HepG2 (cell line): ENCODE results near the gene AJUBA. TPM values are rescaled to one million over a fixed set of nuclear protein-coding genes. Genes with fewer than 3 reads are reported as not detected.

Experiments used
- ATF3 ChIP-seq: sonication (generic); formaldehyde crosslinking; IDR thresholded peaks from 2 replicates; pipeline ENCODE4 v1.4.0; 2020; ENCODE audit warnings: missing genetic modification reagents
- ATF7 ChIP-seq, 2 experiments: fragments of 450-650 bp in 1 of 2; sonication (generic) in 1 of 2; formaldehyde crosslinking in 1 of 2; IDR thresholded peaks; 2 replicates each; pipeline versions ENCODE4 v1.4.0 to v1.6.1; 2016 to 2020; ENCODE audit warnings: antibody characterized with exemption in 1 of 2, mild to moderate bottlenecking in 1 of 2, missing genetic modification reagents in 1 of 2
- CEBPB ChIP-seq: IDR thresholded peaks from 2 replicates; pipeline ENCODE4 v1.6.1; 2011; ENCODE audit warnings: low read depth, low read length, improper control_type of control experiment, borderline replicate concordance
- ELF3 ChIP-seq: IDR thresholded peaks from 2 replicates; pipeline ENCODE4 v1.6.1; 2016; ENCODE audit warnings: missing genetic modification reagents, missing compliant biosample characterization
- FOXO1 ChIP-seq: sonication (generic); formaldehyde crosslinking; IDR thresholded peaks from 2 replicates; pipeline ENCODE4 v1.4.0; 2020; ENCODE audit warnings: missing genetic modification reagents
- POLR2G ChIP-seq: fragments of 200-400 bp; formaldehyde crosslinking; IDR thresholded peaks from 2 replicates; pipeline ENCODE4 v1.6.1; 2018; ENCODE audit warnings: mild to moderate bottlenecking, low read depth, low read length, moderate library complexity
- RBM22 ChIP-seq: fragments of 200-400 bp; formaldehyde crosslinking; optimal IDR thresholded peaks from 2 replicates; pipeline ENCODE3; 2017; ENCODE audit warnings: mild to moderate bottlenecking, low read length, moderate library complexity
- REST ChIP-seq, 2 experiments: IDR thresholded peaks; 2 replicates each; pipeline ENCODE4 v1.6.1; 2011 to 2012; ENCODE audit warnings: low read length in 2 of 2, borderline replicate concordance in 1 of 2, low read depth in 1 of 2, mild to moderate bottlenecking in 1 of 2, moderate library complexity in 1 of 2
- ZC3H13 ChIP-seq: sonication (generic); formaldehyde crosslinking; IDR thresholded peaks from 2 replicates; pipeline ENCODE4 v1.8.1; 2023; ENCODE audit warnings: mild to moderate bottlenecking, missing genetic modification reagents, moderate library complexity
- ZHX1 ChIP-seq: sonication (generic); formaldehyde crosslinking; IDR thresholded peaks from 2 replicates; pipeline ENCODE4 v1.8.1; 2022; ENCODE audit warnings: low read depth, mild to moderate bottlenecking, missing genetic modification reagents
- ZNF10 ChIP-seq: sonication (generic); formaldehyde crosslinking; IDR thresholded peaks from 2 replicates; pipeline ENCODE4 v1.4.0; 2020; ENCODE audit warnings: mild to moderate bottlenecking, low read depth, missing genetic modification reagents, borderline replicate concordance
- ZNF124 ChIP-seq: sonication (generic); formaldehyde crosslinking; IDR thresholded peaks from 2 replicates; pipeline ENCODE4 v1.4.0; 2020; ENCODE audit warnings: missing genetic modification reagents
- ZNF235 ChIP-seq: sonication (generic); formaldehyde crosslinking; IDR thresholded peaks from 2 replicates; pipeline ENCODE4 v1.8.1; 2023; ENCODE audit warnings: mild to moderate bottlenecking, missing genetic modification reagents, borderline replicate concordance
- ZNF280D ChIP-seq: sonication (generic); formaldehyde crosslinking; IDR thresholded peaks from 2 replicates; pipeline ENCODE4 v1.5.1; 2020; ENCODE audit warnings: mild to moderate bottlenecking, missing genetic modification reagents
- ZNF326 ChIP-seq: sonication (generic); formaldehyde crosslinking; IDR thresholded peaks from 2 replicates; pipeline ENCODE4 v1.4.0; 2020; ENCODE audit warnings: missing genetic modification reagents, borderline replicate concordance
- ZNF343 ChIP-seq: sonication (generic); formaldehyde crosslinking; IDR thresholded peaks from 2 replicates; pipeline ENCODE4 v1.4.0; 2020; ENCODE audit warnings: mild to moderate bottlenecking, missing genetic modification reagents
- ZNF674 ChIP-seq: sonication (generic); formaldehyde crosslinking; IDR thresholded peaks from 2 replicates; pipeline ENCODE4 v1.5.0; 2020; ENCODE audit warnings: low read depth, mild to moderate bottlenecking, missing genetic modification reagents
- ZNF850 ChIP-seq: sonication (generic); formaldehyde crosslinking; conservative IDR thresholded peaks from 2 replicates; pipeline ENCODE4 v1.9.0; 2021; ENCODE audit warnings: mild to moderate bottlenecking, missing genetic modification reagents
- polyA plus RNA-seq, 8 experiments: library from polyadenylated mRNA; depleted of rRNA in 3 of 8; stranded (reverse) in 7 of 8; unstranded in 1 of 8; fragments of >200 nt; fragmentation: Illumina TruSeq in 4 of 8; extraction: Trizol in 4 of 8; gene quantifications; 2 replicates each; pipeline versions ENCODE4 v1.2.1 to v1.2.3, GENCODE V29; 2011 to 2016; ENCODE audit warnings: low read depth in 4 of 8, missing spikeins in 1 of 8, mixed read lengths in 1 of 8; ENCODE audit not compliant: insufficient read depth in 1 of 8
- total RNA-seq, 5 experiments: library from RNA; depleted of rRNA; stranded (reverse); fragments of >200 nt; fragmentation: Illumina TruSeq; extraction: Trizol; gene quantifications; 2 replicates each; pipeline ENCODE4 v1.2.3, GENCODE V29; 2016; ENCODE audit warnings: low read depth in 1 of 5

AJUBA gene
- total and polyA plus RNA-seq, 2 of the 13 experiments (the other 11 are each of a cell fraction or from before 2014, with no cell fraction given) = 157 to 241 TPM

GRCh38 chr14:22976620-22977433, 5.5 kb downstream of the AJUBA start (continued):
- TF ChIP-seq ZNF280D (CRISPR knock-in tag) (peak; percentile 51; the same call in 1 of the 2 replicates), ZNF850 (CRISPR knock-in tag) (no peak), RBM22 (peak; percentile 16), ZNF124 (peak; percentile 91), ZNF235 (no peak), ZNF343 (CRISPR knock-in tag) (peak; percentile 99), ZNF326 (CRISPR knock-in tag) (peak; percentile 84), REST (IDR thresholded peaks at IDR 0.05; ENCODE audit: borderline replicate concordance in 1 of 2, low read depth in 1 of 2, low read length in 2 of 2) (peak in 1 of 2 experiments; percentile 85; a peak in 2 of 4 replicates), ATF7 (IDR thresholded peaks at IDR 0.05) (peak; percentile 89), ATF7 (CRISPR knock-in tag; IDR thresholded peaks at IDR 0.05) (peak; percentile 96), POLR2G (peak; percentile 85), CEBPB (peak; percentile 97), ELF3 (peak; percentile 95), ZHX1 (CRISPR knock-in tag) (no peak), ATF3 (CRISPR knock-in tag) (peak; percentile 99), ZNF674 (CRISPR knock-in tag) (peak; percentile 96), ZNF10 (CRISPR knock-in tag) (no peak), FOXO1 (CRISPR knock-in tag) (peak; percentile 89), ZC3H13 (CRISPR knock-in tag) (no peak)
